Brain microvascular endothelial cell (primary cell): Measurements from ENCODE around the gene MEAF6.

Source experiments
- DNase-seq: peaks from one replicate; pipeline ENCODE4 v3.0.0-alpha.2; 2020
- H3K27ac ChIP-seq: fragments of 250-450 bp; sonication (Bioruptor Pico); 2 replicates; pipeline ENCODE4 v1.5.1; 2020; ENCODE audit warnings: mild to moderate bottlenecking, moderate library complexity
- H3K27me3 ChIP-seq: fragments of 250-450 bp; sonication (Bioruptor Pico); replicated peaks from 2 replicates; pipeline ENCODE4 v1.5.1; 2020; ENCODE audit warnings: mild to moderate bottlenecking
- H3K36me3 ChIP-seq: fragments of 250-450 bp; sonication (Bioruptor Pico); replicated peaks from 2 replicates; pipeline ENCODE4 v1.5.1; 2020; ENCODE audit warnings: mild to moderate bottlenecking
- H3K4me3 ChIP-seq: 2 replicates; pipeline ENCODE4 v1.5.1; 2011; ENCODE audit warnings: low read depth, mild to moderate bottlenecking, control low read depth, low read length, moderate library complexity
- in situ Hi-C: cut with HindIII; loops from 2 replicates; pipeline ENCODE4 v1.10.0; 2017; ENCODE audit warnings: low sequenced_read_pairs, low pct_ligation_motif_present
- TF ChIP-seq, protein P1 (sequence below): IDR thresholded peaks from 2 replicates; pipeline ENCODE4 v1.5.1; 2011; ENCODE audit warnings: low read depth, mild to moderate bottlenecking, moderate library complexity, low read length, control low read depth, inconsistent platforms; ENCODE audit errors: missing control alignments

The MEAF6 gene

GRCh38 chr1:37469386-37469785 lies 45.2 kb downstream of the MEAF6 start:
- no peak for DNase-seq
- TF ChIP-seq, protein P1, sequence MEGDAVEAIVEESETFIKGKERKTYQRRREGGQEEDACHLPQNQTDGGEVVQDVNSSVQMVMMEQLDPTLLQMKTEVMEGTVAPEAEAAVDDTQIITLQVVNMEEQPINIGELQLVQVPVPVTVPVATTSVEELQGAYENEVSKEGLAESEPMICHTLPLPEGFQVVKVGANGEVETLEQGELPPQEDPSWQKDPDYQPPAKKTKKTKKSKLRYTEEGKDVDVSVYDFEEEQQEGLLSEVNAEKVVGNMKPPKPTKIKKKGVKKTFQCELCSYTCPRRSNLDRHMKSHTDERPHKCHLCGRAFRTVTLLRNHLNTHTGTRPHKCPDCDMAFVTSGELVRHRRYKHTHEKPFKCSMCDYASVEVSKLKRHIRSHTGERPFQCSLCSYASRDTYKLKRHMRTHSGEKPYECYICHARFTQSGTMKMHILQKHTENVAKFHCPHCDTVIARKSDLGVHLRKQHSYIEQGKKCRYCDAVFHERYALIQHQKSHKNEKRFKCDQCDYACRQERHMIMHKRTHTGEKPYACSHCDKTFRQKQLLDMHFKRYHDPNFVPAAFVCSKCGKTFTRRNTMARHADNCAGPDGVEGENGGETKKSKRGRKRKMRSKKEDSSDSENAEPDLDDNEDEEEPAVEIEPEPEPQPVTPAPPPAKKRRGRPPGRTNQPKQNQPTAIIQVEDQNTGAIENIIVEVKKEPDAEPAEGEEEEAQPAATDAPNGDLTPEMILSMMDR, result no peak
- Histone ChIP-seq H3K27me3 (no peaks in the 10 kb centered on the region), H3K36me3 (no peaks in the 10 kb centered on the region), H3K27ac (no peak overlapping the region), H3K4me3 (no peak overlapping the region)
- in situ Hi-C loops, result no loop called here

DNA sequence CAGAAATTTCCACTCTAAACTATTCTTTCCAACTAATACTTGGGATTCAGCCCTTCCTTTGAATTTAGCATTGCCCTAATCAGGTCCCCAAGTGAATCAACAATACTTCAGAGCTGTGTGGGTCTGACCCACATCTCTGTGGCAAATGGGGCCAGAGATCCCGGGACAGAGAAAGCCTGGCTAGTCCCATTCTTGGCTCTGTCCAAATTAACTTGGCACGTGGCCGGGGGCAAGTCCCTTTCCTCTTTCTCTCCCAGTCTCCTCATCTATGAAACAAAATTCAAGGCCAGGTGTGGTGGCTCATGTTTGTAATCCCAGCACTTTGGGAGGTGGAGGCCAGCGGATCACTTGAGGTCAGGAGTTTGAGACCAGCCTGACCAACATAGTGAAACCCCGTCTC lies 46.5 kb downstream of the MEAF6 start:
- no peaks in the 10 kb centered on the region for H3K36me3 ChIP-seq
- DNase-seq, result no peak
- H3K27me3 ChIP-seq, result no peaks in the 10 kb centered on the region
- in situ Hi-C loops, result no loop called here
- H3K27ac ChIP-seq, result no peak overlapping the region
- H3K4me3 ChIP-seq, result no peak overlapping the region
- TF ChIP-seq, protein P1, result no peak

GRCh38 chr1:37465593-37466517 lies 48.7 kb downstream of the MEAF6 start:
- no peak for DNase-seq
- Histone ChIP-seq H3K27me3 (no peaks in the 10 kb centered on the region), H3K36me3 (no peaks in the 10 kb centered on the region), H3K27ac (no peak overlapping the region), H3K4me3 (no peak overlapping the region)
- TF ChIP-seq, protein P1, result no peak
- in situ Hi-C loops, result no loop called here

DNA sequence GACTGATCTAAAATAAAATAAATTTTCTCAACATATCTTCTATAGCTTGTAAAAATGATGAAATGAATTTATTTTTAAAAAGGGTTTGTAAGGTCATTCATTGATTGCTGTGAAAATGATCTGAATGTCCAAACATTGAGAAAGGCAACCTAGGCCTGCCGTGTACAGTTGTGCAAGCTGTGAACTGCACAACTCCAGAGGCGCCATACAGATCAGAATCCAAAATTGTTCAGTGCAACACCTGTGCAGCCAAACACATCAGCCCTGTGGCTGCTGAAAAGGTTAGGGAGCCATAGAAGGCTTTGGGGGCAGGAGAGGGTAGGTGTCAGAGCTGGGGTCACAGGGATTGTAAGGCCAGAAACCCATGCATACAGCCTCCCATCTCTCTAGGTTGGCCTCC lies 50.1 kb downstream of the MEAF6 start:
- in situ Hi-C loops, result no loop called here
- TF ChIP-seq, protein P1, result no peak
- no peak for DNase-seq
- Histone ChIP-seq H3K27me3 (no peaks in the 10 kb centered on the region), H3K27ac (no peak overlapping the region), H3K36me3 (no peaks in the 10 kb centered on the region), H3K4me3 (no peak overlapping the region)

DNA sequence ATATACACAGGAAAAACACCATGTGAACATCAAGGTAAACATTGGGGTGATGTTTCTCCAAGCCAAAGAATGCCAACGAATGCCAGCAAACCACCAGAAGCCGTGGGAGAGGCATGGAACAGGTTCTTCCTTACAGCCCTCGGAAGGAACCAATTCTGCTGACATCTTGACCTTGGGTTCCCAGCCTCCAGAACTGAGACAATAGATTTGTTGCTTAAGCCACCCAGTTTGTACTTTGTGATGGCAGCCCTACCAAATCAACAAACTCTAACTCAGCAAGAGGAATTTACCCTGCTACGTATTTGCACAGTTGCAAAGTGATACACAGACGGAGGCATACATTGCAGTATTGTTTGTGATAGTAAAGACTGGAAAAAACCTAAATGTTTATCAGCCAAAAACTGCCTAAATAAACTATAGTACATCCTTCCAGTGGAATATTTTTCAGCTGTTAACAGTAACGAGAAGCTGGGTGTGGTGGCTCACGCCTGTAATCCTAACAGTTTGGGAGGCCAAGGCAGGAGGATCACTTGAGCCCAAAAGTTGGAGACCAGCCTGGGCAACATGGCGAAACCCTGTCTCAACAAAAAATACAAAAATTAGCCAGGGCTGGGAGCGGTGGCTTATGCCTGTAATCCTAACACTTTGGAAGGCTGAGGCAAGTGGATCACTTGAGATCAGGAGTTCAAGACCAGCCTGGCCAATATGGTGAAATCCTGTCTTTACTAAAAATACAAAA lies 52.7 kb downstream of the MEAF6 start:
- Histone ChIP-seq H3K27me3 (no peaks in the 10 kb centered on the region), H3K36me3 (no peaks in the 10 kb centered on the region), H3K27ac (no peak overlapping the region), H3K4me3 (no peak overlapping the region)
- in situ Hi-C loops, result no loop called here
- no peak for DNase-seq
- TF ChIP-seq, protein P1, result no peak
